Measurements from ENCODE around the gene LANCL3. TPM values are rescaled to one million over a fixed set of nuclear protein-coding genes. Genes with fewer than 3 reads are reported as not detected.

LANCL3 gene
- total RNA-seq, 1 donor from 2014 or later, result 0.36 TPM

DNA sequence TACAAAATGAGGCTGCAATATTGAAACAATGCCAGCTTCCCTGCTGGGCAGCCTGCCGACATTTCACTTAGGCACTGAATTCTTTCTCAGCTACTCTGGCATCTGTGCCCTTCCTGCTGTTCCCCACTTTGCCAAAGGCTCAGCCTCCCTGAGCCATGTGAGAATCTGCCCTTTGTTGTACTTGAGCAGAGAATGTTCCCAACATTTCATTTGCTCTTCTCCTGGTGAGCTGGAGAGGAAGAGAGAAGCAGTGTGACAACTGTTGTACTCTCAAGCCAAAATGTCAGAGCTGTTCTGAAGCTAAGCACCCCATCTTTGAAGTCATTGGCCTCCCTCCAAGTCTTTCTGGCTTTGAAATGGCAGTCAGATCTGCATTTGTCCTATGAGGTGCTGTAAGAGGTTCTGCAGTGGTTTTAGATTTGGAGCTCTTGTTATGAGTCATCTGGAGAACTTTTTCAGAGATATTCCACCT is 32.5 kb downstream of the LANCL3 start:
- Mint-ChIP-seq H3K27me3 (ENCODE audit: low read depth, unreplicated experiment) (peaks cover 2% of the 10 kb centered on the region), H3K4me3 (ENCODE audit: unreplicated experiment) (no peak overlapping the region), H3K27ac (ENCODE audit: unreplicated experiment) (no peak overlapping the region), H3K9me3 (ENCODE audit: unreplicated experiment) (peaks cover 4% of the 10 kb centered on the region), H3K4me1 (ENCODE audit: low read depth, unreplicated experiment) (no peaks in the 10 kb centered on the region), H3K36me3 (ENCODE audit: low read depth, unreplicated experiment) (no peaks in the 10 kb centered on the region)
- Histone ChIP-seq H3K4me1 (ENCODE audit: insufficient read depth, low read length) (no peaks in the 10 kb centered on the region), H3K9ac (ENCODE audit: low read length) (no peak overlapping the region), H3K4me2 (ENCODE audit: low read length) (no peak overlapping the region), H3K79me2 (ENCODE audit: insufficient read depth, low read length) (no peaks in the 10 kb centered on the region), H3K9me3 (ENCODE audit: insufficient read depth, low read depth, low read length) (no peaks in the 10 kb centered on the region), H3K27ac (ENCODE audit: low read depth, low read length) (no peak overlapping the region), H4K20me1 (ENCODE audit: insufficient read depth, low read length) (no peaks in the 10 kb centered on the region), H2AFZ (ENCODE audit: low read depth, low read length) (no peak overlapping the region), H3K36me3 (ENCODE audit: insufficient read depth, low read length) (no peaks in the 10 kb centered on the region), H3K27me3 (ENCODE audit: insufficient read depth, low read length) (no peaks in the 10 kb centered on the region), H3K4me3 (ENCODE audit: insufficient read depth, low read depth, low read length) (no peak overlapping the region)
- DNase-seq (ENCODE audit: low read depth) (no peak), FAIRE-seq (peak; percentile 80)
- TF ChIP-seq, protein P1, sequence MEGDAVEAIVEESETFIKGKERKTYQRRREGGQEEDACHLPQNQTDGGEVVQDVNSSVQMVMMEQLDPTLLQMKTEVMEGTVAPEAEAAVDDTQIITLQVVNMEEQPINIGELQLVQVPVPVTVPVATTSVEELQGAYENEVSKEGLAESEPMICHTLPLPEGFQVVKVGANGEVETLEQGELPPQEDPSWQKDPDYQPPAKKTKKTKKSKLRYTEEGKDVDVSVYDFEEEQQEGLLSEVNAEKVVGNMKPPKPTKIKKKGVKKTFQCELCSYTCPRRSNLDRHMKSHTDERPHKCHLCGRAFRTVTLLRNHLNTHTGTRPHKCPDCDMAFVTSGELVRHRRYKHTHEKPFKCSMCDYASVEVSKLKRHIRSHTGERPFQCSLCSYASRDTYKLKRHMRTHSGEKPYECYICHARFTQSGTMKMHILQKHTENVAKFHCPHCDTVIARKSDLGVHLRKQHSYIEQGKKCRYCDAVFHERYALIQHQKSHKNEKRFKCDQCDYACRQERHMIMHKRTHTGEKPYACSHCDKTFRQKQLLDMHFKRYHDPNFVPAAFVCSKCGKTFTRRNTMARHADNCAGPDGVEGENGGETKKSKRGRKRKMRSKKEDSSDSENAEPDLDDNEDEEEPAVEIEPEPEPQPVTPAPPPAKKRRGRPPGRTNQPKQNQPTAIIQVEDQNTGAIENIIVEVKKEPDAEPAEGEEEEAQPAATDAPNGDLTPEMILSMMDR (IDR thresholded peaks at IDR 0.05; ENCODE audit: insufficient read depth, low read depth, low read length), result no peak
- TF ChIP-seq EZH2 (IDR thresholded peaks at IDR 0.05; ENCODE audit: insufficient read depth, low read length), result no peak

DNA sequence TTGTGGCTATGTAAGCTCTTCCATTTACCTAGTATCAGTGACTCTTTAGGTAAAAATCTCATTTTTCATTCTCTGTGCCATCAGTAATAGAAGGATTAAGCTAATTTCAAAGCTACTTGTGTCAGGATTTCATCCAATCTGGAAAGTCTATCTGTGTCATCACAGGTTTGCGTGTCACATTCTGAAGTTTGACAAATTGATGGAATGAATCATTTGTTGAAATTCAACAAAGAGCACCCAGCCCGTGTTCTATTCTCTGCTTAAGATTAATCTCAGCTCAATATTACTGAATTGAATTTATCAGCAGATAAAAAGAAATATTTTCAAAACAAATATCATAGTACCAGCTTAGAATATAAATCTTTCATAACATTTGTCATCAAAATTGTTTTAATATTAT is 35.8 kb downstream of the LANCL3 start:
- Mint-ChIP-seq H3K9me3 (ENCODE audit: unreplicated experiment) (peaks cover 4% of the 10 kb centered on the region), H3K4me3 (ENCODE audit: unreplicated experiment) (no peak overlapping the region), H3K4me1 (ENCODE audit: low read depth, unreplicated experiment) (no peaks in the 10 kb centered on the region), H3K27me3 (ENCODE audit: low read depth, unreplicated experiment) (peaks cover 4% of the 10 kb centered on the region), H3K36me3 (ENCODE audit: low read depth, unreplicated experiment) (no peaks in the 10 kb centered on the region), H3K27ac (ENCODE audit: unreplicated experiment) (no peak overlapping the region)
- Histone ChIP-seq H3K4me3 (ENCODE audit: insufficient read depth, low read depth, low read length) (no peak overlapping the region), H3K27me3 (ENCODE audit: insufficient read depth, low read length) (no peaks in the 10 kb centered on the region), H3K36me3 (ENCODE audit: insufficient read depth, low read length) (no peaks in the 10 kb centered on the region), H4K20me1 (ENCODE audit: insufficient read depth, low read length) (no peaks in the 10 kb centered on the region), H3K79me2 (ENCODE audit: insufficient read depth, low read length) (no peaks in the 10 kb centered on the region), H2AFZ (ENCODE audit: low read depth, low read length) (no peak overlapping the region), H3K4me1 (ENCODE audit: insufficient read depth, low read length) (no peaks in the 10 kb centered on the region), H3K4me2 (ENCODE audit: low read length) (no peak overlapping the region), H3K27ac (ENCODE audit: low read depth, low read length) (no peak overlapping the region), H3K9me3 (ENCODE audit: insufficient read depth, low read depth, low read length) (no peaks in the 10 kb centered on the region), H3K9ac (ENCODE audit: low read length) (no peak overlapping the region)
- FAIRE-seq, result no peak
- TF ChIP-seq, protein P1 (IDR thresholded peaks at IDR 0.05; ENCODE audit: insufficient read depth, low read depth, low read length), result no peak
- no peak for TF ChIP-seq EZH2 (IDR thresholded peaks at IDR 0.05; ENCODE audit: insufficient read depth, low read length)
- DNase-seq (ENCODE audit: low read depth), result no peak

DNA sequence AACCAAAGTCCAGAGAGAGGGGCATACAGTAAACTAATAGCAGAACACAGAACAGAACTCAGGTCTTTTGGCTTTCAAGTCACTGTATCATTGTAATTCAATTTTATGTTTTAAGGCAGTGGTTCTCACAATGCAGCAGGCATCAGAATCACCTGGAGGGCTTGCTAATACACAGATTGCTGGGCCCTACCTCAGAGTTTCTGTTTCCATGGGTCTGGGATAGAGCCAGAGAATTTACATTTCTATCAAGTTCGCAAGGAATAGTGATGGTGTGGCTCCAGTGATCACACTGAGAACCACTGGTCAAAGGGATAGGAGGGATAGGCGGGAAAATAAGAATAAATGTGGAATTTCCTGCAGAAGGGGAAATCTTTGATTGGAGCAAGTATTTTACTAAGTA is 36.7 kb downstream of the LANCL3 start:
- no peak for TF ChIP-seq EZH2 (IDR thresholded peaks at IDR 0.05; ENCODE audit: insufficient read depth, low read length)
- TF ChIP-seq, protein P1 (IDR thresholded peaks at IDR 0.05; ENCODE audit: insufficient read depth, low read depth, low read length), result no peak
- peaks cover 4% of the 10 kb centered on the region for H3K9me3 Mint-ChIP-seq (ENCODE audit: unreplicated experiment)
- Histone ChIP-seq H3K4me2 (ENCODE audit: low read length) (no peak overlapping the region), H2AFZ (ENCODE audit: low read depth, low read length) (no peak overlapping the region), H3K36me3 (ENCODE audit: insufficient read depth, low read length) (no peaks in the 10 kb centered on the region), H3K27me3 (ENCODE audit: insufficient read depth, low read length) (no peaks in the 10 kb centered on the region), H3K27ac (ENCODE audit: low read depth, low read length) (no peak overlapping the region), H3K4me3 (ENCODE audit: insufficient read depth, low read depth, low read length) (no peak overlapping the region), H3K4me1 (ENCODE audit: insufficient read depth, low read length) (no peaks in the 10 kb centered on the region), H3K9me3 (ENCODE audit: insufficient read depth, low read depth, low read length) (no peaks in the 10 kb centered on the region), H3K9ac (ENCODE audit: low read length) (no peak overlapping the region), H3K79me2 (ENCODE audit: insufficient read depth, low read length) (no peaks in the 10 kb centered on the region), H4K20me1 (ENCODE audit: insufficient read depth, low read length) (no peaks in the 10 kb centered on the region)
- peak; percentile 32 for FAIRE-seq
- no peaks in the 10 kb centered on the region for H3K36me3 Mint-ChIP-seq (ENCODE audit: low read depth, unreplicated experiment)
- H3K27me3 Mint-ChIP-seq (ENCODE audit: low read depth, unreplicated experiment), result peaks cover 4% of the 10 kb centered on the region
- H3K4me1 Mint-ChIP-seq (ENCODE audit: low read depth, unreplicated experiment), result no peaks in the 10 kb centered on the region
- DNase-seq (ENCODE audit: low read depth), result no peak
- H3K27ac Mint-ChIP-seq (ENCODE audit: unreplicated experiment), result no peak overlapping the region
- H3K4me3 Mint-ChIP-seq (ENCODE audit: unreplicated experiment), result no peak overlapping the region
